Central memory CD8-positive, alpha-beta T cell (primary cell): ENCODE measurements around the gene RGS6.

Experiments
- ATAC-seq: fragments of 150-1000 bp; cut with Tn5 transposase; replicated peaks from 2 replicates; pipeline ENCODE4 v1.10.0; 2022; ENCODE audit warnings: mild to moderate bottlenecking, moderate FRiP score, moderate number of reproducible peaks; ENCODE audit not compliant: poor library complexity, severe bottlenecking; ENCODE audit errors: extremely low read depth
- DNase-seq, 2 donors: peaks; one replicate each; pipeline ENCODE4 v3.0.0; 2021; ENCODE audit warnings: low spot score in 2 of 2
- H3K27ac Mint-ChIP-seq: one replicate; pipeline ENCODE4 v1.8.0; 2022; ENCODE audit warnings: low read depth, mild to moderate bottlenecking, moderate library complexity, mixed read lengths
- H3K27me3 Mint-ChIP-seq: one replicate; pipeline ENCODE4 v1.8.0; 2022; ENCODE audit warnings: mixed read lengths
- H3K36me3 Mint-ChIP-seq: one replicate; pipeline ENCODE4 v1.8.0; 2022; ENCODE audit warnings: mild to moderate bottlenecking, moderate library complexity, mixed read lengths; ENCODE audit not compliant: insufficient read depth
- H3K4me1 Mint-ChIP-seq: one replicate; pipeline ENCODE4 v1.8.0; 2022; ENCODE audit warnings: mixed read lengths
- H3K4me3 Mint-ChIP-seq: one replicate; pipeline ENCODE4 v1.8.0; 2022; ENCODE audit warnings: mild to moderate bottlenecking, moderate library complexity, mixed read lengths
- H3K9me3 Mint-ChIP-seq: one replicate; pipeline ENCODE4 v1.8.0; 2022; ENCODE audit warnings: mixed read lengths

The RGS6 gene

DNA sequence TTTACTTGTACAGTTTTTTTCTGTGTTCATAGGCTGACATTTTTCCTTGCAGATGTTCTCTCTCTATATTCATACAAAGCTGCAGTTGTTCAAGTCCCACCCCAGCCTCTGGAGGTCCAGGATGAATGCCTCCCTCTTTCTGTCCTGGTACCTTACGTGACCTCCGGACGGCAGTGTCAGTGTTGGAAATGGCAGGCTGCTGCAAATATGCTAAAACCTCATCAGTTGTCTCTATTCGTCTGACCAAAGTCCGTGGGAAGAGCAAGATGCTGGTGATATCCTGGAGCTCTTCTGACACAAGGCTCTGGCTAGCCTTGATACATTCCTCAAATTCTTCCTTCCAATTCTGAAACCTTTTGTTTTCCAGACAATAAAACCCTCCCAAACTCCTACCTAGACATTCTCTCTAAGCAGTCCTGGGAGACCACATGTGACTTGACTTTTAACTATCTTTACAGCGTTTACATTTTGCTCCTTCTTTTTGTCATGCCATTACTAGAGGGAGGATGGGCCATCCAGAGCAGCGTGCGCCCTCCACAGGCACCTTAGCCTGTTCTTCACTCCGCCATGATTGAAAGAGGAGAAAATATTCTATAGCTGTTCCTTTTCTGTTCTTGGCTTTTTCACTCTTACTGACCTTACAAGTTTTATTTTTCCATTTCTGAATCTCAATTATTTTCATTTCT is 143.6 kb downstream of the RGS6 start:
- DNase-seq, result no peak
- ATAC-seq, result no peak
- H3K4me1 Mint-ChIP-seq, result no peaks in the 10 kb centered on the region
- H3K27me3 Mint-ChIP-seq, result peaks cover 23% of the 10 kb centered on the region
- H3K4me3 Mint-ChIP-seq, result no peak overlapping the region
- no peaks in the 10 kb centered on the region for H3K9me3 Mint-ChIP-seq
- no peak overlapping the region for H3K27ac Mint-ChIP-seq
- H3K36me3 Mint-ChIP-seq, result no peaks in the 10 kb centered on the region

DNA sequence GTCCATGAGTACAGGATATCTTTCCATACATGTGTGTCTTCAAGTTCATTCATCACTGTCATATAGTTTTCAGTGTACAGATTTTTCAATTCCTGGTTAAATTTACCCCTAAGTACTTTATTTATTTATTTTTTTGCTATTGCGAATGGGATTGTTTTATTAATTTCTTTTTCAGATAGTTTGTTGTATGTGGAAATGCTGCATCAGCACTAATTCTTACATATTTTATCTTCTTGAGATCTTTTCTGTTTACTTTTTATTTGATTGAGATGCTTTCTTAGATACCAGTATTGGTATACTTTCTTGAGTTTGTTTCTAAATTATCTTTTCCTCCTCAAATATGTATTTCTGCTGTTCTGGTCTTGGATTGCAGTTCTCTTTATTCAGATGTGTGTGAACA is 148.9 kb downstream of the RGS6 start:
- Mint-ChIP-seq H3K27ac (no peak overlapping the region), H3K27me3 (peaks cover 48% of the 10 kb centered on the region), H3K36me3 (no peaks in the 10 kb centered on the region), H3K9me3 (no peaks in the 10 kb centered on the region), H3K4me1 (no peaks in the 10 kb centered on the region), H3K4me3 (no peak overlapping the region)
- DNase-seq (no peak), ATAC-seq (no peak)

DNA sequence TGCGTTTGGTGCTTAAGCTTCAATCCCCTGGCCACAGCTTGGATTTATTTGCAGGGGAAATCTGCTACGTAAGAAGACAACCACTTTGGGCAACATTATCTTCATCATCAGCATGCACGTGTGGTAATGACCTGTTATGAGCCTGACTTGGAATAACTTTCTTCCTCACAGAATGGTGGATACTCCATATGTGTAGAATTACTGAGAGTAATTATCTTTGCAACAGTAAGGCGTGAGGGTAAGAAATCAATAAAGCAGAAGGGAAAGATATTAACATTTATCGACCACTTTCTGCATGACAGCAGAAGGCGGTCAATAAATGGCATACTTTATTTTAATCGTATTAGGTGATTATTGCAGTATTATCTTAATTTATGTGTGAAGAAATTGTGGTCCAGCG is 152.7 kb downstream of the RGS6 start:
- Mint-ChIP-seq H3K4me1 (no peaks in the 10 kb centered on the region), H3K27me3 (peaks cover 53% of the 10 kb centered on the region), H3K4me3 (no peak overlapping the region), H3K27ac (no peak overlapping the region), H3K36me3 (no peaks in the 10 kb centered on the region), H3K9me3 (no peaks in the 10 kb centered on the region)
- ATAC-seq (no peak), DNase-seq (no peak)

DNA sequence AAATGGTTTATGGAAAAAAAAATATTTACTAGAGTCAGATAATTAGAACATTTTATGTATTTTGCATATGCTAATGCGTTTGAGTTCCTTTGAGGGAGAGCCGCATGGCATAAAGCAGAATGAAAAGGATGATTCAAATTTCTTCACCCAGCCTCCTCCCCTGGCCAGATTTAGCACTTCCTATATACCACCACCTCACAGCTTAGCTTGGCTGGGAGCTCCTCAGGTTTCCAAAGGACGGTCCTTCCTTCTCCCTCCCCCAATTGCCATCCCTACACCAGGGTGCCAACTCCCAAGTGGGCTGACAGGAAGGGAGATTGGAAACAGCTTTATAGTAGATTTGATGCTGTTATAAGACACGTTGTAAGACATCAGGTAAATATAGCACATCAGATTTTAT is 157.4 kb downstream of the RGS6 start:
- Mint-ChIP-seq H3K4me3 (no peak overlapping the region), H3K36me3 (no peaks in the 10 kb centered on the region), H3K9me3 (no peaks in the 10 kb centered on the region), H3K27ac (no peak overlapping the region), H3K27me3 (peaks cover 23% of the 10 kb centered on the region), H3K4me1 (no peaks in the 10 kb centered on the region)
- ATAC-seq (no peak), DNase-seq (no peak)

DNA sequence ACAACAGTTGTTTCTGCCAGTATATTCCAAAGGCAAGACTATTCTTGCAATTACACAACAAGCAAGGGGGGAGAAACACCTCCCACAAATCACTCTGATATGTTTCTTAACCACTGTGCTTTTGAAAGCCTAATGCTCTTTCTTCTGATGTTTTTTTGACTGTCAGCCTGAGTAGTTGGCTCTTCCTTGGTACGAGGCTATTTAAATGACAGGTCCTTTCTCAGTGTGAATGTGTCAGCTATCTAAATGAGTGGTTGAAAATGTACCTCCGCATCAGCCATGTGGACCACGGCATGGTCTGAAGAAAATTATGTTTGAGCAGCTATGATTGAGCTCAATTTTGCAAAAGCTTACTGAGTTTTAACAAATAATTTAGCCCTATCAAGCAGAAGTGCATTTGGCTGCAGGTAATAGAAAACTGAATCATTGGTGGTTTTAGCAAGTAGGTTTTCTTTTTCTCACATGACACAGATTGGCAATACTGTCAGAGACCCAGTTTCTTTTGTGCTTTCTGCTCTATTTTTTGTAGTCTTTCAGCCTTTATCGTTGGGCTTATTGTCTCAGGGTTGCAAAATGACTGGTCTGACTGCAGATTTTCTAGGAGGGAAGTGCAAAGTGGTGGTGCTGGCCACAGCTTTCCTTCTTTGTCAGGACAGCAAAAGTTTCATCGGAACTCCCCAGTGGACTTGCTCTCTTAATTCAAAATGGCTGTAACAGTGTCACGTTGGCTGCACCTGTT is 162.8 kb downstream of the RGS6 start:
- Mint-ChIP-seq H3K9me3 (no peaks in the 10 kb centered on the region), H3K4me1 (no peaks in the 10 kb centered on the region), H3K4me3 (no peak overlapping the region), H3K27ac (no peak overlapping the region), H3K27me3 (peaks cover 30% of the 10 kb centered on the region), H3K36me3 (no peaks in the 10 kb centered on the region)
- ATAC-seq (no peak), DNase-seq (no peak)

DNA sequence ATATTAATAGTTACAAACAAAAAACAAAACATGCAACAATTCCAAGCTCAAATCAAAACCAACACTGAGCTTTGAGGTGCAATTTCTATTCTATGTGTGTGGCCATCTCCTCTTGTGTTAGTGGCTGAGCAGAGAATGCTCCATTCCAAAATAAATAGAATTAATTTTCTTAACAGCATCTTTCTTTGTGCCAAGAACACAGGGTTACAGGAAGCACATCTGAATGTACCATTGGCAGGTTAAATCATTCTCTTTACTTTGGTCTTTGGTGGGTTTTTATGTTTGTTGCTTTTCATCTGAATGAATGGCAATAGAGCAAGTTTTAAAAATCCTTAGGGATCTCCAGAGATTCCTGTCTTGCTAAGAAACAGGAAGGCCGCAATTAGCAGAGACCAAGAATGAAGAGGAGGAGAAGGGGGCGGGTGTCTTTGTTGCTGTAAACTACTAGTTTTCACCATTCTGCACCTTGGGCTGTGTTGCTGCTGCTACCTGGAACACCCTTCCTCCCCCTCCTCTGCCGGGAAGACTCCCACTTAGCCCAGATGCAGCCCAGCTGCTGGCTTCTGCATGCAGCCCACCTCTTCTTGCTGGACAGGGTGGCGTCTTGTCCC is 165.0 kb downstream of the RGS6 start:
- Mint-ChIP-seq H3K4me3 (no peak overlapping the region), H3K9me3 (no peaks in the 10 kb centered on the region), H3K36me3 (no peaks in the 10 kb centered on the region), H3K27ac (no peak overlapping the region), H3K27me3 (peaks cover 34% of the 10 kb centered on the region), H3K4me1 (no peaks in the 10 kb centered on the region)
- ATAC-seq (no peak), DNase-seq (no peak)

DNA sequence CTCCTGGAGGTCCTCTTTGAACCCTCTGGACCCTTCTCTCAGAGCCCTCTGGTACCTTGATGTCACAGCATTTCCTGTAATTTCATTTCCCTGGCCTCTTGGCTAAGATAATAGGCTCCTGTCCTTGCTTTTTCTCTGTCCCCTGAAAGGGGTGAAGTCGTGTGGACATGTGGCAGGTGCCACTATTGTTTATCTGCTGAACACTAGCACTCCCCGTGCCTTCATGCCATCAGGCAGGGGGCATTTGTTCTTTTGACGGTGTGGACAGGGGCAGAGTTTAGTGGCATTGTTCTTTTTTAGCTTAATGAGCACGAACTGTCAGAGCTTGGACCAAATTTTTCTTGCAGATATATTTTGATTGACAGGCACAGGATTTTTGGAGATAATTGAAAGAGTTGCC is 166.0 kb downstream of the RGS6 start:
- Mint-ChIP-seq H3K4me3 (no peak overlapping the region), H3K36me3 (no peaks in the 10 kb centered on the region), H3K27ac (no peak overlapping the region), H3K9me3 (no peaks in the 10 kb centered on the region), H3K27me3 (peaks cover 35% of the 10 kb centered on the region), H3K4me1 (no peaks in the 10 kb centered on the region)
- ATAC-seq (no peak), DNase-seq (no peak)

DNA sequence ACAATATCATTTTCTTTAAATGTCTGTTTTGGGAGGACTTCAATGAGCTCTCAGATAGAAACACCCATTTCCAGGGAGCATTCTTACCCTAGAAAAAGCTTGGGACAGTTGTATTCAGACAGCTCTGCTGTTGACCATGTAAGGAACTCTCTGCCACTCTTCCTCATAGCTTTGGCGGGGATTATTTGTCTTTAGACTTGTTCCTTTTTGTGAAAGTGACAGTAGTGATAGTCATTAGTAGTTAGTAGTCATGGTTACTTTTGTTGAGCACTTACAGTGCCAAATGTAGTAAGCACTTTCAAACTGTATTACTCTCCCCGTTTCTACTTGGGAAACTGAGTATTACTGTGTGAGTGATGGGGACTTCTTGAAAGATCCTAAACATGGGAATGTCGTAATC is 167.3 kb downstream of the RGS6 start:
- H3K36me3 Mint-ChIP-seq, result no peaks in the 10 kb centered on the region
- peaks cover 5% of the 10 kb centered on the region for H3K4me1 Mint-ChIP-seq
- DNase-seq, result no peak
- peaks cover 48% of the 10 kb centered on the region for H3K27me3 Mint-ChIP-seq
- H3K27ac Mint-ChIP-seq, result no peak overlapping the region
- H3K9me3 Mint-ChIP-seq, result no peaks in the 10 kb centered on the region
- H3K4me3 Mint-ChIP-seq, result no peak overlapping the region
- ATAC-seq, result no peak

DNA sequence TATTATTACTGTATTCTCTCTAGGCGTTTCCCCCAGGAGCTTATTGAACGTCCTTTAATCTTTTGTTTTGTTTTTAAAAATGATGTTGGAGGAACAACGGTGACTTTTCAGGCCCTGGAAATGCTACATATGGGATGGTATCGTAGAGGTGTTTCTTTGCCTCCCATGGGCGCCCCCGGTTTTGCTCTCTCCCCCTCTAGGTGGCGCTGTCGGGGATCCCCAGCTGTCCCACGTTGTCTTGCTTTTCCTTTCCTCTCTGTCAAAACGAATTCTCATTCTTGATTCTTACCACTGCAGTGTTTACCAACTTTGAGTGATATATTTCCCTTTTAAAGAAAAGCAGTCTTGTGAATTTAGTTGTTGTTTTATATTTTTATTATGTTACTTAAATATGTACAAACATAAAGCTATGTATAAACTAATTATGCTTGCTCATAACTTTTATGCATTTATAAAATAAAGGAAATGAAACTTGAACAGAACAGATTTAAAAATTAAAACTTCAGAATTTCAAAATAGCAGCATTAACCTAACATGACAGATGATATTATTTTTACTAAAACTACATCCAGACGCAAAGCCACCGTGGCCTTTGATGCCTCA is 171.9 kb downstream of the RGS6 start:
- H3K27ac Mint-ChIP-seq, result no peak overlapping the region
- H3K27me3 Mint-ChIP-seq, result peaks cover 63% of the 10 kb centered on the region
- ATAC-seq, result no peak
- H3K9me3 Mint-ChIP-seq, result no peaks in the 10 kb centered on the region
- DNase-seq, result no peak
- H3K4me3 Mint-ChIP-seq, result no peak overlapping the region
- peaks cover 5% of the 10 kb centered on the region for H3K4me1 Mint-ChIP-seq
- H3K36me3 Mint-ChIP-seq, result no peaks in the 10 kb centered on the region

DNA sequence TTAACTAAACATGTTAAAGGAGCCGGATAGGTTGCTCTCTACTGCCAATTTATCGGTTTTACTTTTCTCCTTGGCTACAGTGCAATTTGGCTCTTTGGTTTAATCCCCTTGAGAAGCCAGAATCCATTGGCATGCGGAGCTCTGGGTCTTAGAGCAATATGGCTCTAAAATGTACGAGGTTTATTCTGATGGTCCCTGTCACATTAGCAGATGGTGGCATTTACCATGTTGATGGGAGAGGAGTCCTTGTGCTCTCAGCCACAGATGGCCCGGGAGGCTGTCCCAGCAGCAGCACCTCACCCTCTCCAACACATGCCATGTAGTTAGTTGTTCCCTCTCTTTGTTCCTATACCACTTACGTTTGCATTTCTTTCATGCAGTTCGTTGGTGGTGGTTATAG is 179.7 kb downstream of the RGS6 start:
- Mint-ChIP-seq H3K27me3 (peaks cover 62% of the 10 kb centered on the region), H3K27ac (no peak overlapping the region), H3K9me3 (no peaks in the 10 kb centered on the region), H3K4me3 (no peak overlapping the region), H3K36me3 (no peaks in the 10 kb centered on the region), H3K4me1 (no peaks in the 10 kb centered on the region)
- DNase-seq, result no peak
- no peak for ATAC-seq

DNA sequence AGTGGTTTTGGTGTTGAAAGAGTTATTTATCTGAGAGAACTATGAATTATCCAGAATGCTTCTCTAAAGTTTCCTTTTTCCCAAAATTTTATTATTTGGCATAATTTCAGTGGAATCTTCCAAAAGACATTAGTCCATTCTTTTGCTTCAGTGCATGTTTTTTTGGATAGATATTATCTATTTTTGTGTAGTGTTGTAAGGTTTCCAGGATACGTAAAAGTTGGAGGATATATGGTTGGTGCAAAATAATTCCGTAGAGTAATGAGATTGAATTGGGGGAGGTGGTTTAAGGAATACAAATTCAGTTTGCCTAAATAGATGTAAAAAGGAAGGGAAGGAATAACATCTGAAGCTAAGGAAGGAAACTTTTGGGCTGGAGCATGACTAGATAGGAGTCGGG is 186.6 kb downstream of the RGS6 start:
- Mint-ChIP-seq H3K9me3 (no peaks in the 10 kb centered on the region), H3K27ac (no peak overlapping the region), H3K36me3 (no peaks in the 10 kb centered on the region), H3K27me3 (peaks cover 39% of the 10 kb centered on the region), H3K4me1 (no peaks in the 10 kb centered on the region), H3K4me3 (no peak overlapping the region)
- ATAC-seq (no peak), DNase-seq (no peak)

DNA sequence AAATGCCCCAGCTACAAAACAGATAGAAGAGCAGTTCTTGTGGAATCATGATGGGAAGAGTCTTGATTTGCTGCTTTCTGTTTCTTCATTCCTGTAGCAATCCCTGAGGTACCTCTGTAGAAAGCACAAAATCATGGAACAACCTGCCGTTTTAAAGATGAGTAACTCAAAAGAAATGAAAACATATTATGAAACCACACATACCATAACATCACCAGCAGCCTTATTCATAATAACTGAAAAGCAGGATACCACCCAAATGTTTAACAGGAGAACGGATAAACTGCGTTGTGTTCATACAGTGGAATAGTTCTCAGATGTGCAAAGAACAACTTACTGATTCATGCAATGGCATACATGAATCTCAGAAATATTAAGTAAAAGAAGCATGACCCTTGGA is 188.1 kb downstream of the RGS6 start:
- H3K9me3 Mint-ChIP-seq, result no peaks in the 10 kb centered on the region
- H3K36me3 Mint-ChIP-seq, result no peaks in the 10 kb centered on the region
- no peak overlapping the region for H3K27ac Mint-ChIP-seq
- H3K4me1 Mint-ChIP-seq, result no peaks in the 10 kb centered on the region
- H3K27me3 Mint-ChIP-seq, result peaks cover 38% of the 10 kb centered on the region
- ATAC-seq (no peak), DNase-seq (no peak)
- no peak overlapping the region for H3K4me3 Mint-ChIP-seq

DNA sequence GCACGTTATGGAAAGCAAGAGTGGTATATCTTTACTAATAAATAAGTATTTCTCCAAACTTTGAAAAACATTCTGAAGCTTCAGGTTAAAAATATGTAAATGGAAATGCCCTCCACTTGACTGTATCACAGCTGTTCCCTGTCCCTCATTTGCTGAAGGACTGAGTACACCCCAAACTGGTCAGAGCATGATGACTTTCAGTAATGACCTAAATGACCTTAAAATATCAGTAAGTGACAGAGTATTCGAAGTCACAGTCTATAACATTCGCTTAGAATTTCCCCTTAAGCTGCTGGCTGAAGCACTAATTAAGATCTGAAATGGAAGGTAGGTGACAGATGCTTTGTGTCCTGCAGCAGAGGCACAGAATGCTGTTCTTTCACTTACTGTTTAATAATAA is 191.5 kb downstream of the RGS6 start:
- no peak for DNase-seq
- H3K27me3 Mint-ChIP-seq, result peaks cover 37% of the 10 kb centered on the region
- H3K36me3 Mint-ChIP-seq, result no peaks in the 10 kb centered on the region
- H3K27ac Mint-ChIP-seq, result no peak overlapping the region
- H3K4me1 Mint-ChIP-seq, result no peaks in the 10 kb centered on the region
- ATAC-seq, result no peak
- H3K9me3 Mint-ChIP-seq, result no peaks in the 10 kb centered on the region
- no peak overlapping the region for H3K4me3 Mint-ChIP-seq
